ENCODE measurements around the gene B3GALT6.

The B3GALT6 gene

DNA sequence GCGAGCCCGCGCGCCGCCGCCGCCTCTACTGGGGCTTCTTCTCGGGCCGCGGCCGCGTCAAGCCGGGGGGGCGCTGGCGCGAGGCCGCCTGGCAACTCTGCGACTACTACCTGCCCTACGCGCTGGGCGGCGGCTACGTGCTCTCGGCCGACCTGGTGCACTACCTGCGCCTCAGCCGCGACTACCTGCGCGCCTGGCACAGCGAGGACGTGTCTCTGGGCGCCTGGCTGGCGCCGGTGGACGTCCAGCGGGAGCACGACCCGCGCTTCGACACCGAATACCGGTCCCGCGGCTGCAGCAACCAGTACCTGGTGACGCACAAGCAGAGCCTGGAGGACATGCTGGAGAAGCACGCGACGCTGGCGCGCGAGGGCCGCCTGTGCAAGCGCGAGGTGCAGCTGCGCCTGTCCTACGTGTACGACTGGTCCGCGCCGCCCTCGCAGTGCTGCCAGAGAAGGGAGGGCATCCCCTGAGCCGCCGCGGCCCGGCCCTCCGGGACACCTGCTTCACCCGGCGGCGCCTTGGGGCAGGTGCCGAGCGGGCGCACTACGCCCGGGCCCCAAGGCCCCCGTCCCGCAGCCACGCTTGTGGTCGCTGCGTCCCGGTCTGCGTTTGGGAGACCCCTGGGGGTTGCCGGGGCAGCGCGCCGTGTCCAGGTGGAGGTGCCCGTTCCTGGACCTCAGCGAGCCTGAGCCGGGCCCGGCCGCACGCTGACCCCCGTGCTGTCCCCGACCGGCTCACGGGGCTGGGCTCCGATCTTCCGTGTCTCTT, 944 bp downstream of the B3GALT6 start:
- DNase-seq: no peak

DNA sequence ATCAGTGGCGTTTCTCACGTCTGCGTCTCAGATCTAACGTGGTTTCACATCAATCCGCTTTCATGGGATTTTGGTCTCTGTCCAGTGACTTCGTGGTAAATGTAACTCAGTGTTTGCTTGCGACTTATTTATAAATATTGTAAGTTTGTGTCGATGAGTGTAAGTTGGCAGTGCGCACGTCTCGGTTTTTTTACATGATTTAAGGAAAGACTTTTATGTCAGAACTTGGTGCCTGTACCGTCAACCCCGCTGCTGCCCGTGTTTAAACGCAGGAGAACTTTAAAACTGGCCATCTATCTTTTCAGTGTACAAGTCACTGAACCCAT, 1.5 kb downstream of the B3GALT6 start:
- DNase-seq: no peak

DNA sequence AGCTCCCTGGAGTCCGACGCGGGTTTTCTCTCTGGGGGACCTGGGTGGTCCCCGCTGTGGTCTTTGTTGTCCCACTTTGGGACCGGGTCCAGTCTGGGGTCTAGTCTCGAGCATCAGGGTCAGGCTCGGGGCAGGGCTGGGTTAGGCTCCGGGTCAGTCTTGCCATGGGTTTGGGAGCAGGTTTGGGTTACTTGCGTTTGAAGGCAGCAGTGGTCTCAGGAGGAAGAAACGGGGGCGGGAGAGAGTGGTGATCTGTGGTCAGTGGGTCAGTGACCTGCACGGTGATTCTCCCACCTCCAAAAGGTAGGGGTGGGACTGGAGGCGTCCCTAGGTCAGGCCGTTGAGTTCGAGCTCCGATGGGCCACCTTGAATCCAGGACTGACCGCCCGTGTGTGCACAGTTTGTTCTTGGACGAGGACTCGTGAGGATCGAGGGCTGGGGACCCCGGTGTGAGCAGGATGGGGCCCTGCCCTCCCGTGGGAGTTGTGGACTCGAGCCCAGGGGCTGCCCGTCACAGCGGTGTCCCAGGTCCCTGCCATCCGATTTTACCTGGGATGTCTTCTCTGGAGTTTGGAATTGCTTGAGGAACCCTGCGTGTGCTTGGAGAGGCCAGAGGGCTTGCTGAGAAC, 2.3 kb downstream of the B3GALT6 start:
- DNase-seq: no peak

DNA sequence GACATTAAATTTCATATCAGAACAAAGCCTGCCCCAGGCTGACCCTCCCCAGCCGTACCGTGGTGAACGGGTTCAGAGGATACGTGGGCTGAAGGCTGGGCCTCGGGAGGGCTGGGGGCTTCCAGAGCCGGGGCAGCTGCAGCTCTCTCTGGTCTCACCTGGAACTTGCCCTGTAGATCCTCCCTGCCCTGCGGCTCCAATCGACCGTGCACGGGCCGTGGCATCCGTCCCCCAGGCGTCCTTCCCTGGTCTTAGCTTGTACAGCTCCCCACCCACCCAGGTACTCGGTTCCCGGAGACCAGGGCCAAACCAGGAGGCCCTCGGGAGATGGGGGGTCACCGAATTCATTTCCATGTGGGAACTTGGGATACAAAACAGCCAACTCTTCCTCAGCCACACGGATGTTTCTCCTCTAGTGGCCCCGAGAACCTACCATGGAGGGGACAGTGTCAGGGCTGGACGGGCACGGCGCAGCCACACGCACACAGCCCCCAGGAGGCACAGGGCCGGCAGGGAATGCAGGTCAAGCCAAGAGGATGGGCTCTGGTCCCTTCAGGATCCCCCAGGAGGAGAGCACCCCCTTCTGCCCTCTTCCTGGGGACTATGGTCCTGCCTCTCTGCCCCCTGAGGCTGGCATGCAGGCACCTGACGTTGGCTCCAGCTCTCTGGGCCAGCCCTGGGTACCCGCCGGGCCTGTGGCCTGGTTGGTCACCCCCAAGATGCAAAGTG, 3.1 kb downstream of the B3GALT6 start:
- DNase-seq: no peak

DNA sequence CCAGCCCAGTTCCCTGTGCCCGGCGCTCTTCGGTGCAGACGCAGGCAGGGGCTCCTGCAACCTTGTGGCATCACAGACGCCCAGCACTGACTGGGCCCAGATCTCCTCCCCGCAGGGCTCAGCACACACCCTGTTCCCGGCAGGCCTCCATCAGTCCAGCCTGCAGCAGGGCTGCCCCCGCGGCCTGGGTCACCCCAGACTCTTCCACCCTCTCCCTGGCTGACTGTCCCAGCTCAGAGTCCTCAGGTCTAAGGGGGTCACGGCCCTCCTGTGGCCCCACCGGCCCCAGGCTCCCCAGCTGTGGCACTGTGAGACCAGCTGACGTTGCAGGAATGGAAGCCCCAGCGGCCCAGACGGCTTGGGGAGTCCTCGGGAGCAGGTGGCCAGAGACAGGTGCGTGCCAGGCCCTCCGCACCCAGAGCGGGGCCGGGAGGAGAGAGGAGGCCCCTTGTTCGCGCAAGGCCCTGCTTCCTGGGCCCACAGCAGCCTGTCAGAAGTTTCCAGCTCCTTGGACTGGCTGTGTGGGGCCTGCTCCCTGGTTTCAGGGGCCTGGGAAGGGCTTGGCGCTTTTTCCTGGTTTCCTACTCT, 4.2 kb downstream of the B3GALT6 start:
- DNase-seq: no peak

DNA sequence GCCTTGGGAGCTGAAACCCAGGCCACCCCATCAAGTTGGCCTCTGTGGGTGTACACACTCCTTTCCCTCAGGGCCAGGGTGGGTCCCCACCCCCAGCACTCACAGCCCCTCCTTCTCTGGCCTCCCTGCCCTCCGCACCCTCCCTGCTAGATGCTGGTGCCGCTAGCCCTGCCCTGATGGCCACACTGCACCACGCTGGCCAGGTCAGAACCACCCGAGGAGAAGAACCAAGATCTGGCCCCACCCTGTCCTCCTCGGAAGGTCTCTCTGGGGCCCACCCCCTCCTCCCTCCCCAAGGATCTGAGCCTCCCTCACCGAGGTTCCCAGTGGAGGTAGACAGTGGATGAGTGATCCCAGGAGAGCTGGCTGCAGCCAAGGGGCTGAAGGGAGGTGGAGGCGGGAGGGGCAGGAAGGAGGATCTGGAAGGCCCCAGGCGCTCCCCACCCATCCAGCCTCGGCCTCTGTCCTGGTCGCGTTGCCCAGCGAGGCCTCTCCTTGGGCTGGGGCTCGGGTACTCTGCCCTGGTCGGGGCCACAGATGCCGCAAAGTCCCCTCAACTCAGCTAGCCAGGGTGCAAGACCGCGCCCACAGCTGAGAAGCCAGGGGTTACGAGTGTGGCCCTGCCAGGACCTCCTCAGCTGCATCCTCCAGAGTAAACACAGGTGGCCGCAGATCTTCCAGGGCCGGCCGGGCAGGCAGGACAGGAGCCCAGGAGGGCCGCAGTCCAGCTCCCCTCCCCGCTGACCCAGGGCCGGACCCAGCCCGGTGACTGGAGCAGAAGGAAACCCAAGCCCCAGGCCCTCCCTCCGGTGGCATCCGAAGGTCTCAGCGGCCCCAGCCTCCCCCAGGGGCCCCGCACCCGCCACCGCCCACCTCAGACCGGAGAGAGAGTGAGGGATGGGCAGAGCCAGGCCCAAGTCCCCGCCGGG, 5.2 kb downstream of the B3GALT6 start:
- DNase-seq: no peak

DNA sequence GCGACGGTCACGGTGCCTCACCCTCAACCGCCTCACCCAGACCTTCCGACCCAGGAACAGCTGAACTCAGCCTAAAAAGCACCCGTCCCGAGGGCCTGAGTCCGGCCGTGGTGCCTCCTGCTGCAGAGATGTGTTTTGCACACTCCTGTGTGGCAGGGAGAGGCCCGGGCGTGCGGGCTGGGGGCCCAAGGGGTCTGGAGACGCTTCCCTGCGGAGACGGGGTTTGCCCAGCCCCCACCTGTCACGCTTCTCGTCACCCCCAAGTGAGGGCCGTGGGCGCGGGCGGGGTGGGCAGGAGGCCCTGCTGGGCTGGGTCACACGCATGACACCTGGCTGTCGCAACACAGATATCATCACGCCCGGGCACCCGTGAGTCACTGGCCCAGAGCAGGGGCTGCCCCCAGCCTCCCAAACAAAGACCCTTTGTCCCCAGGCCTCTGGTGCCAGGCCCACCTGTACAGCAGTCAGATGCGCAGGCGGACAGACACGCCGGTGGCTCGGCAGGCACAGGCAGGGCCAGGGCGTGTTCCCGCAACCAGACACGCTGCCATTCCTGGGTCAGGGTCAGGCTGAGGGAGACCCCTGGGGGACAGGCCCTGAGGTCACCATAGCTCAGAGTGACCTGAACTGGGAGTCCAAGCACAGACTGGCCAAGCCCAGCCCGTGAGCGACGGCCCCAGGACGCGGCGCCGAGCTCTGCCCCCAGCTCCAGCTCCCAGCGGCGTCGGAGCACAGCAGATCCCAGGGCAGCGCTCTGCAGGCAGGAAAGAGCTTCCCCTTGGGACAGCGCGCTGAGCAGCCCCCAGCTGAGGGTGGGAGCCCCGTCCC, 6.1 kb downstream of the B3GALT6 start:
- no peak for DNase-seq

DNA sequence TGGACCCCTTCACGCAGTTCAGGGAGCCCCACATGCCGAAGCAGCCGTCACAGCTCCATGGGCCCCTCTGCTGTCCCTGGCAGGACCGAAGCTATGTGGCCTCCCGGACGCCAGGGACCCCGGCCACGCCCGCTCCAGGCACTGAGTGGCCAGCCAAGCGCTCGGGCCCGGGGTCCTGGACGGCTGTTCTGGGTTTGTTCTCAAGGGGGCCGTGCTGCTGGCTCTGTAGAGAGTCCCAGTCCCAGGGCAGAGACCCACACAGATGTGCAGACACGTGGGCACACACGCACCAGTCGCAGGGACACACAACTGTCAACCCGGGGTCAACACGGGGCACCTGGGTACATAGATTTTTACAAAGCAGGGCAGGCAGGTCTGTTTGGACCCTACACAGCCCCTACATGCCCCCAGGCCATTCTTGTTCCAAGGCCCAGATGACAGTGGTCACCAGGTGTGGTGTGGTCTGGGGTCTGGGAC, 6.7 kb downstream of the B3GALT6 start:
- no peak for DNase-seq

DNA sequence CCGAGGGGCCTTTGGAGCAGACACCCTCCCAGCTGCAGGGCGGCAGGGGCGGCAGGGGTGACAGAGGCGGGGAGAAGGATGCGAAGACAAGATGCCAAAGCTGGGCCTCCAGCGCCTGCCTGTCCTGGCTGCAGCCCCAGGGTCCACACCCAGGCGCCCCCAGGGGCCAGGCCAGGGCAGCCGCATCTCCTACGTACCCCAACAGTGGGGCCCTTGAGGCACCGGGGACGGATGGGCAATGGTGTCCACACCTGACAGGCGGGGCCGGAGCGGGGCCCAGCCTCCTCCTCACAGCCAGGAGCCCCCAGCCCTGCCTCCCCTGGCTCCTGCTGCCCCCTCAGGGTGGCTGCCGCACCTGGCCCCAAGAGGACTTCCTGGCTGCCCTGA, 7.2 kb downstream of the B3GALT6 start:
- DNase-seq: no peak

DNA sequence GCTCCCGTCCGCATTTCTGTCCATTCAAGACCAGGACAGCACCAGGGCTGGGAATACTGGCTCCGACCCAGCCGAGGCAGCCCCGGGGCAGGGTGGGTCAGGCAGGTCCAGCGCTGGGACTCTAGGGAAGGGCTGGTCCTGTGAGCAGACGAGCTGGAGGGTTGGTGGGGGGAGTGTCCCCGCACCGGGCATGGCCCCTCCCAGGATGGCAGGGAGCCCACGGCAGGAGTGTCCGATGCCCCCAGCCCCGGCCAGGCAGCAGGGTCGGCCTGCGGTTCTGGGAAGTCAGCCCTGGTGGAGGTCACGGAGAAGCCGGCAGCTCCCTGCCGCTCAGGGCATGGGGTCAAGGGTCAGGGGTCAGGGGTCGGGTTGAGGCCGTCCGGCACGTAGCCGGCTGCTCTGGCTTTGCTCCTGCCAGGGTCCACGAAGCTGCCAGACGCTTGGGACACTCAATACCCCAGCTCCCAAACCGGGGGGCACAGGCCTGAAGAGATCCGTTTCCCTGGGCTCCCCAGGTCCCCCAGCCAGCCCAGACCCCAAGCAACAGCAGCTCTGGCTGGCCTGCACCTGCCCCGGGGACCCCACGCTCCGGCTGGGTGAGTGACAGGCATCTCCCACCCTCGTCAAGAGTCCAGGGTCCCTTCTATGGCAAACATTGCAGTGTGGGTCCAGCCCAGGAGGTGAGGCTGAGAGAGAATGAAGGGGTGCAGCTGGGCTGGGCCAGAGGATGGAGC, 7.7 kb downstream of the B3GALT6 start:
- DNase-seq: no peak

DNA sequence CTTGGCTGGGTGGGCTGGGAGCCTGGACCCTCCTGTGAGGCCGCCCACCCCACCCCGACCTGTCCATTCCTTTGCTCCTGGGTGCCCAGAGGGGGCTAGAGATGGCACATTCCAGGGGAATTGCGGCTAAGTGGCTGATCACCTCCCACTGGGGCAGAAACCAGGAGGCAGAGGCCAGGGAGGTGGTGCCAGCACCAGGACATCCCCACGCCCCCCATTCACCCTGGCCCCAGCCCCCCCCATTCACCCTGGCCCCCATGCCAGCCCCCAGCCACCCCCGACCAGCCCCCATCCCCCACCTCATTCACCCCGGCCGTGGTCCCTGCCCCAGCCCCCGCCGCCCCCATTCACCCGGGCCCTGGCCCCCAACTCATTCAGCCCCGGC, 8.3 kb downstream of the B3GALT6 start:
- no peak for DNase-seq

DNA sequence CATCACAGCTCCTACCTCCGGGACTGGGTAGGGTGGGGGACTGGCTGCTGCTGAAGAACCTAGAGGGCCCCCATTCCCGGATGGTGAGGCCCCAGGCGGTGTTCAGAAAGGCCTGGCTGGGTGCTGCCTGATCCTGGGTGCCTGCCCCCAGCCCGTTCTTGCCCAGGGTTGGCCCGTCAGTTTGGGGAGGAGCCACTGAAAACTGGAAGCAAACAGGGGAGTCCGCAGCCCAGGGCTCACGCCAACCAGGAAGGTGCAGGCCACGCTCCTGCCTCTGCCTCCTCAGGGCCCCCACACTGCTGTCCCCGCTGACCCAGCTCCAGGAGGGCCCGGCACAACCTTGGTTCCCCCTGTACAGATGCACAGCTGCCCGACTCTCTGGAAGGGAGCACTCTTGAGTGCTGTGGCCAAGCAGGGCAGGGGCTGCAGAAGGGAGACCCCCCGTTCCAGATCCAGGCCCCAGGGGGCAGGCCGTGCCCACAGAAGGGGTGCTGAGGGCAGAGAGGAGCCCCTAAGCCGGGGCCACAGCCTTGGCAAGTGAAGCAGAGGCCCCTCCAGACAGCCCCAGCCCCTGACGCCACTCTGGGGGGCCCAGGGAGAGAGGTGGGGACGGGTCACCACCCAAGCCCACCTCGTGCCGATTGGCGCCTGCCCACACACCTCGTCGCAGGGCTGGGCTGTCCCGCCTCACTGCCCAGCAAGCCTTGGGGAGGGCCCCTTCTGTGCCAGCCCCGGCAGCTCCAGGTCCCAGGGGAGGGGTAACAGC, 9.0 kb downstream of the B3GALT6 start:
- no peak for DNase-seq

DNA sequence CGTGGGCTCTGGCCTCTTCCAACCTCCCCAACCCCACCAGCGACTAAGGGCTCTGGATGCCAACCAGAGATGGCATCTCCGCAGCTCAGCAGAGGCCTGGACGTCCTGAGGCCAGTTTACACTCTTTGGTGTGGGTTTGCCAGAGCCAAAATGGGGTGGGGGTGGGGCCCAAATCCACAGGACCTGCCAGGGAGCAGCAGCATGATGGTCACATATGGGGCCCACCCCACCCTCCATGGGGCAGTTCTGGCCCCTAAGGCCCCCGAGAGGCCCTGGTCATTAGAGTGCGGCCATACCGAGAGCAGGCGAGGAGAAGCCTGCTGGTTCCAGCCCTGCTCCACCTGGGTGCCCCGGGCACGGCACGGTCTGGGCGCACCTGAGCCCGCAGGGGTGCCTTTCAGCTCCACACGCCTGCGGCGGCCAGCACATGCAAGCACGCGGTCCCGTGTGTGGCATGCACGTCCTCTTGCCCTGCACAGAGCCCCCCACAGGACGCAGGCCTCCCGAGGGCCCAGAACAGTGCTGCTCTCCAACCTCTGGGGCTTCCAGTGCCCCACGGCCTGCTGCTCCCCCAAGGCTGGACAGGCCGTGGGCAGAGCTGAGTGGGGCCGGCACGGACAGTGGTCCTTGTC, 9.7 kb downstream of the B3GALT6 start:
- no peak for DNase-seq

DNA sequence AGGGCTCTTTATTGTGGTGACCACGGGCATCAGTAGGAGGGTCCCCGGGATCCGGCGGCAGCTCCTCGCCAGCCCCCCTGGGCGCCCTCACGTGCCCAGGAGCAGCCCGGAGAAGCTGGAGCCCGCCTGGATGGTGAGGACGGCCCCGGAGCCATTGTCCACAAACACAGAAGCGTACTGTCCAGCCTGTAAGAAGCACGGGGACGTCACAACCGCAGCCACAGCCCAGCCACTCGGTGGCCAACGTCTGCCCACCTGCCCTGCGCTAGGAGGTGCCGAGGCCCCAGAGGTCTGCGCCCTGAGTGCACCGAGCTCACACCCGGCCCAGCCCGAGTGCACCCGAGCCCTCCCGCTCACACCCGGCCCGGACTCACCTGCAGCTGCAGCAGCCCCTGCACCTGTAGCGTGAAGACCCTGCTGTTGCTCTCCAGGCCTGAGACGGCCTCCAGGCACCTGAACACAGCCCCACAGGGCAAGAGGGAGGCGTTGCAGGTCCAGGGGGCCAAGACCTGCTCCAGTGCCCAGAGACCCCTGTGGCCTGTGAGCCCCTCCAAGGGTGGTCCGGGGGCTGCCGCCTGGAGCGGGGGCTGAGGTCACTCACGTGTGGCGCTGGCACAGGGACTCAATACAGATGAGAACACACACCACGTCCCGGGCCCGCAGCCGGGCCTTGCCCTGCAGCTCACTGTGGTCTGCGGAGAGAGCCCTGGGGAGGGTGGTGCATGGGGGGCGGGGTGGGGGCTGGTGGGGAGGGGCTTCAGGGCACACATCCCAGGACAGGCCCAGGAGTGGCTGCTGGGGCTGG, 10.6 kb downstream of the B3GALT6 start:
- DNase-seq: no peak

DNA sequence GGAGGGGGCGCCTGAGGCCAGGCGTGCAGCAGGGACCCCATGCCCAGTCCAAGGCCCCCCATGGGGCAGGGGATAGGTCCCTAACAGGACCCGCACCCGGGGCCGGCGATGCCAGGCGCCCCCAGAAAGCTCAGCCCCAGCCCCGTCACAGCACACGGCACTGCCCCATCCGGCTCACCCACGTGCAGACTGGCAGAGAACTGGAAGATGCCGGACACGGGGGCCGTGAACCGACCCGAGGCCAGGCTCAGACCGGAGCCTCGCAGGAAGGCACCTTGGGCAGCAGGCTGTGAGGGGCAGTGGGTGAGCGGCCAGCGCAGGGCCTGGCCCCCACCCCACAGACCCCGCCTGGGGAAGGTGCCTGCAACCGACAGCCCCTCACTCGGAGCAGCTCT, 11.2 kb downstream of the B3GALT6 start:
- no peak for DNase-seq

DNA sequence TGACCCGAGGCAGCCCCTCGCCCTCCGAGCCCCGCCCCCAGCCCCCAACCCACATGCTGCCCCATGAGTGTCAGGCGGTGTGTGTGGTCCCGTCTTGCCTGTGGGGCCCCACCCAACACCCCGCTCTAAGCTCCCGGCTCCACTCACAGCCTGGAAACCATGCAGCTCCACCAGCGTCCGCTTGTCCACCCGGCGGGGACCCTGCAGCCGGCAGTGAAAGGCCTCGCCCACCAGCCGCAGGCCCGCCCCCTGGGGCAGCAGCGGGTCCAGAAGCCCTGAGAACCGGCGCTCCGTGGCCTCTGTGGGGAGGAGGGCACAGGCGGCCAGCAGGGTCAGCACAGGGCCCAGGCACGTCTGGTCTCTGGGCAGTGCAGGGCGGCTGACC, 11.8 kb downstream of the B3GALT6 start:
- no peak for DNase-seq

DNA sequence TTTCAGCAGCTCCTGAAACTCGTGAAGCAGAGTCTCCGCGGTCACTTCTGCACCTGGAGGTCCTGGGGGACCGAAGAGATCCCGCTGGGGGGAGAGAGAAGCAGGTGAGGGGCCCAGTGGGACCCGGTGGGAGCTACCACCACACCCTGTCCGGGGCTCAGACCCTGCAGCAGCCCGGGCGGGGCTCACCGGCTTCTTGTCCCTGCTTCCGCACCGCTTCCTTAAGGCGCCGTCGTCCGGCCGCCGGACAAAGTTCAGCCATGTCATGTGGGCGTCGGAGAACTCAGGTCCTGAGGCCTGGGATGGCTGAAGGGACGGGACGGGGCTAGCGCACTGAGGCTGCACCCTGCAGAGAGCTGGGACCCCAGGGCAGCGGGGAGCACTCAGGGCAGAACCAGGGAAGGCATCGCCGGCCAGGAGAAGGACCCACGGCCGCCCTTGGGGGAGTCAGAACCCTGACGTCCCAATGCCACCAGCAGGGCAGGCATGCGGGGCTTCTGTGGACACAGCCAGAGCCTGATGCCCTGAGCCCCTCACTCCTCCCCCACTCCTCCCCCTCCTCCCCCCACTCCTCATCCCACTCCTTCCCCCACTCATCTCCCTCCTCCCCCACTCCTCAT, 12.3 kb downstream of the B3GALT6 start:
- DNase-seq: no peak

DNA sequence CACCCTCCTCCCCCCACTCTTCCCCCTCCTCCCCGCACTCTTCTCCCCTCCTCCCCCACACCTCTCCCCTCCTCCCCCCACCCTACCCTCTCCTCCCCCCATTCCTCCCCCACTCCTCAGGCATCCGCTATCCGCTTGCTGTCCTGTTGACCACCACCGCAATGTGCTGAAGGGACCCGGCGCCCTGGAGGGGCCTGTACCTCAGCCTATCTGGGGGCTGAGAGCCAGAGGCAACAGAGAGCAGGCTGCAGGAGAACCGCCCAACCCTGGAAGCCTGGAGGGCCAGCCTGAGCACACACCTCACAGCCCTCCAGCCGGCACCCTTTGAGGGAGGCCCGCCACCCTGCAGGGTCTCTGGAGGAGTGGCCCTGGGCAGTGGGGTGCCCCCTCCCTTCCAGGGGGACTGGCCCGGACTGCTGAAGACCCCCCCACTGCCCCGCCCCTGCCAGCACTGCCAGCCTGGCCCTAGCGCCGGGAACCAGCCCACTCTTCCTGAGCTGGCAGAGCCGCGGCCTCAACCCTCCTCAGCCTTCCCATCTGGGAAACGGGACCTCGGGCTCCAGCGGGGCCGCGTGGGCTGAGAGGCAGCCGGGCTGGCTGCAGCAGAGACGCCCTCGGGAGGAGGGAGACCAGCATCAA, 13.3 kb downstream of the B3GALT6 start:
- DNase-seq: no peak
